Fibroblast of skin of back (primary cell): ENCODE data around the gene PRCC. TPM values are rescaled to one million over a fixed set of nuclear protein-coding genes. Genes with fewer than 3 reads are reported as not detected.

Experiments used
- DNase-seq: peaks from one replicate; pipeline ENCODE4 v3.0.0-alpha.2; 2013
- polyA plus RNA-seq, 2 experiments: library from polyadenylated mRNA; unstranded; fragments of 120-200 nt; gene quantifications; one replicate each; pipeline ENCODE4 v1.2.1, GENCODE V29; 2013; ENCODE audit not compliant: insufficient read length in 2 of 2

Gene PRCC
- 72.7 TPM for polyA plus RNA-seq (2013, experiment 1 of 2; ENCODE audit: insufficient read length)
- polyA plus RNA-seq (2013, experiment 2 of 2; ENCODE audit: insufficient read length), result 52.7 TPM

- peak; percentile 100 for DNase-seq
Measured at GRCh38 chr1:156767101-156767878, at the start of gene PRCC. TSS of gene PRCC (plus strand) at chr1:156767535. CDS start at chr1:156767772, 237 bp downstream.

GRCh38 chr1:156721131-156721530 lies 46.2 kb upstream of the PRCC start:
- no peak for DNase-seq

- no peak for DNase-seq
Measured at GRCh38 chr1:156721535-156721934, 45.8 kb upstream of the PRCC start.

GRCh38 chr1:156725683-156726280 lies 41.6 kb upstream of the PRCC start:
- peak; percentile 80 for DNase-seq

GRCh38 chr1:156726549-156727226 lies 40.6 kb upstream of the PRCC start:
- peak; percentile 75 for DNase-seq

GRCh38 chr1:156727492-156727891 lies 39.8 kb upstream of the PRCC start:
- no peak for DNase-seq

- peak; percentile 83 for DNase-seq
Measured at GRCh38 chr1:156727926-156728598, 39.3 kb upstream of the PRCC start, which contains the start of gene METTL25B. TSS of gene METTL25B (plus strand) at chr1:156728469. CDS start at chr1:156729105, 636 bp downstream.

GRCh38 chr1:156728599-156729462 lies 38.5 kb upstream of the PRCC start, which contains the start of gene ISG20L2:
TSS of gene ISG20L2 (minus strand) at chr1:156728766. CDS start at chr1:156727652, 1,114 bp downstream.
- DNase-seq, result peak; percentile 97

GRCh38 chr1:156733989-156734584 lies 33.2 kb upstream of the PRCC start:
- DNase-seq, result no peak

- no peak for DNase-seq
Measured at GRCh38 chr1:156738407-156738806, 28.9 kb upstream of the PRCC start.

- no peak for DNase-seq
Measured at GRCh38 chr1:156738916-156739315, 28.4 kb upstream of the PRCC start.

- DNase-seq, result no peak
Measured at GRCh38 chr1:156740237-156740740, 27.0 kb upstream of the PRCC start.

- peak; percentile 100 for DNase-seq
Measured at GRCh38 chr1:156740741-156741480, 26.4 kb upstream of the PRCC start, which contains the start of gene MRPL24. TSS of gene MRPL24 (minus strand) at chr1:156741088. CDS start at chr1:156738704, 2,384 bp downstream.

- DNase-seq, result no peak
Measured at GRCh38 chr1:156741481-156741983, 25.8 kb upstream of the PRCC start.

GRCh38 chr1:156742017-156742416 lies 25.3 kb upstream of the PRCC start:
- DNase-seq, result no peak

GRCh38 chr1:156742801-156743200 lies 24.5 kb upstream of the PRCC start:
- no peak for DNase-seq

- DNase-seq, result no peak
Measured at GRCh38 chr1:156743367-156744302, 23.7 kb upstream of the PRCC start.

- no peak for DNase-seq
Measured at GRCh38 chr1:156744344-156744743, 23.0 kb upstream of the PRCC start.
